WI38 (cell line): Measurements from ENCODE around the gene LTC4S.
A peak's percentile ranks its signal among the peaks of the same experiment; 100 is the strongest.

Experiments used
- H3K4me3 ChIP-seq: 2 replicates; pipeline ENCODE4 v1.5.1; 2011; ENCODE audit warnings: low read depth, mild to moderate bottlenecking, control low read depth, low read length
- TF ChIP-seq, protein P1 (sequence below): IDR thresholded peaks from 2 replicates; pipeline ENCODE4 v1.5.1; 2012; ENCODE audit warnings: low read depth, mild to moderate bottlenecking, control low read depth, low read length

The LTC4S gene

DNA sequence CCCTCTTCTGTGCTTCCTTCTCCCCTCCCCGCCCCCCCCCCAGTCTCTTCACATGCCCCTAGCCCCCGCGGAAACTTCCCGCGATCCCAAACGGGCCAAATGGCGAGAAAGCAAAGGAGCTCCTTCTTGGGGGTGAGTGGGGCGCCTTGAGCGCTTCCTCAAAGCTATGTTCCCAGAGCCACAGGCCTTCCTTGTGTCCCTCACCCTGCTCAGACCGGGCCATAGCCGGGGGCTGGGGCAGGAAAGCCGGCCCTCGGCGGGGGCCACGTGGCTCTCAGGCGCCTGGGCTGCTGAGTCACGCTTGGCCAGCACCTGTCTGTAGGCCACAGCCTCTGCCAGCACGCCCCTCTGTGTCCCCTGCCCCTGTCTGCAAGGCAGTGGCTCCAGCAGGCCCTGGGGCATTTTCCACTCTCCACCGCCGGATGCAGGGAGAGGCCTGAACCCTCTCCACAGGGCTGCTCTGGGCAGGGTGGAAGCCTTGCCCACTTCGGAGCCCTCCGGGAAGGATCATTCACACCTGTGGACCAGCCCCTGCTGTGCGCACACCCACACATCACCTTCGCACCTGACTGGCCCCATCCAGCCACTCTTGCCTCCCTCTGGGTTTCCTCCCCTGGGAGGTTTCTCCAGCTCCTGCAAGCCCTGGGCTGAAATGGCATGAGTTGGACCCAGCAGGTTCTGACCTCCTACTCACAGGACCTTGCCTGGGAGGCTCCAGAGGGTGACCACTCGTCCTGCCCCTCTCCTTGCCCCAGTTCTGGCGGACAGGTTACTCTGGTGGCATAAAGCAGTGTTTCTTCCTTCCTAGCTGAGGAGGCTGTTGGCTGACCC is 25.7 kb downstream of the LTC4S start:
- no peak overlapping the region for H3K4me3 ChIP-seq
- TF ChIP-seq, protein P1, sequence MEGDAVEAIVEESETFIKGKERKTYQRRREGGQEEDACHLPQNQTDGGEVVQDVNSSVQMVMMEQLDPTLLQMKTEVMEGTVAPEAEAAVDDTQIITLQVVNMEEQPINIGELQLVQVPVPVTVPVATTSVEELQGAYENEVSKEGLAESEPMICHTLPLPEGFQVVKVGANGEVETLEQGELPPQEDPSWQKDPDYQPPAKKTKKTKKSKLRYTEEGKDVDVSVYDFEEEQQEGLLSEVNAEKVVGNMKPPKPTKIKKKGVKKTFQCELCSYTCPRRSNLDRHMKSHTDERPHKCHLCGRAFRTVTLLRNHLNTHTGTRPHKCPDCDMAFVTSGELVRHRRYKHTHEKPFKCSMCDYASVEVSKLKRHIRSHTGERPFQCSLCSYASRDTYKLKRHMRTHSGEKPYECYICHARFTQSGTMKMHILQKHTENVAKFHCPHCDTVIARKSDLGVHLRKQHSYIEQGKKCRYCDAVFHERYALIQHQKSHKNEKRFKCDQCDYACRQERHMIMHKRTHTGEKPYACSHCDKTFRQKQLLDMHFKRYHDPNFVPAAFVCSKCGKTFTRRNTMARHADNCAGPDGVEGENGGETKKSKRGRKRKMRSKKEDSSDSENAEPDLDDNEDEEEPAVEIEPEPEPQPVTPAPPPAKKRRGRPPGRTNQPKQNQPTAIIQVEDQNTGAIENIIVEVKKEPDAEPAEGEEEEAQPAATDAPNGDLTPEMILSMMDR, result no peak

DNA sequence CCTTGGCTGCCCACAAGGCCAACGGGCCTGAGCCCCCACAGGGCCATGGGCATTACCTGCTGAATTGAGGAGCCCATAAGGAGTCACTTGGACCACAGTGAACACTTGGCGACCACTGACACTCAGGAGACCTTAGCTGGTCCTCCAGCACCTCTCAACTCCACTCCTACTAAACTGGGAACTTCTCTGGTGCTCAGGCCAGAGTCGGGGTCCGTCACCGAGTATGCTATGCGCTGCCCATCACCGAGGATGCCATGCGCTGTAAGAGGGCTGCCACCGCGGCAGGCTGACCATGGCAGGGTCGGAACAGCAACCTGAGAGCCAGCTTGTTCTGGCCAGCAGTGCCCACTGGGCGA is 26.3 kb downstream of the LTC4S start:
- H3K4me3 ChIP-seq, result peak overlapping the region; percentile 98
- TF ChIP-seq, protein P1, result no peak

DNA sequence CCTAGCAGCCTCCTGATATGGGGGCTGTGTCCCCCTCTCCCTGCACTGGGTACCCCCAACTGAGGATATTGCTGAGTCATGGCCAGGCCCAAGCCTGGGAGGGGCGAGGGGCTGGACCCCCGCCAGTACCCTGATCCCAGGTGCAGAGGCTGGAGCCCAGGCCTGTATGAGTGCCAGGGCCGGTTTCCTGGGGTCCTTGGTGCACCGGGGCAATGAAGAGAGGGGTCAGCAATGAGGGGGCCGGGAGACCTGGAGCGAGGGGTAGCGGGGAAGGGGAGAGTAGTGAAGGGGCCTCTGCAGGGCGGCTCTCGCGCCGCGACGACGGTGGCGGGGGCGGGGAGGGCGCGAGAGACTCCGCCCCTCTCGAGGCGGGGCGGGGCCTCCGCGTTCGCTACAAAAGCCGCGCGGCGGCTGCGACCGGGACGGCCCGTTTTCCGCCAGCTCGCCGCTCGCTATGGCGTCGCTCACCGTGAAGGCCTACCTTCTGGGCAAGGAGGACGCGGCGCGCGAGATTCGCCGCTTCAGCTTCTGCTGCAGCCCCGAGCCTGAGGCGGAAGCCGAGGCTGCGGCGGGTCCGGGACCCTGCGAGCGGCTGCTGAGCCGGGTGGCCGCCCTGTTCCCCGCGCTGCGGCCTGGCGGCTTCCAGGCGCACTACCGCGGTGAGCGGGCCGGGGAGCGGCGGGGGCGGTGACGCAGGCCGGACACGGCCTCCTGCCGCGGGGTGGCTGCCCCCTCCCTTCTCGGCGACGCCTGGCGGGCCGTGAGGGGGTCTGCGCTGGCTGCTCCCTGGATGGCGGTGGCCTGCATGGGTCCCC is 26.9 kb downstream of the LTC4S start, which contains the start of gene SQSTM1:
TSS of gene SQSTM1 (plus strand) at position 423 of the 815 bp plus-strand sequence. CDS start at position 455, 32 bp downstream.
- TF ChIP-seq, protein P1, result no peak
- H3K4me3 ChIP-seq, result peak within 1 kb of the TSS; percentile 98

DNA sequence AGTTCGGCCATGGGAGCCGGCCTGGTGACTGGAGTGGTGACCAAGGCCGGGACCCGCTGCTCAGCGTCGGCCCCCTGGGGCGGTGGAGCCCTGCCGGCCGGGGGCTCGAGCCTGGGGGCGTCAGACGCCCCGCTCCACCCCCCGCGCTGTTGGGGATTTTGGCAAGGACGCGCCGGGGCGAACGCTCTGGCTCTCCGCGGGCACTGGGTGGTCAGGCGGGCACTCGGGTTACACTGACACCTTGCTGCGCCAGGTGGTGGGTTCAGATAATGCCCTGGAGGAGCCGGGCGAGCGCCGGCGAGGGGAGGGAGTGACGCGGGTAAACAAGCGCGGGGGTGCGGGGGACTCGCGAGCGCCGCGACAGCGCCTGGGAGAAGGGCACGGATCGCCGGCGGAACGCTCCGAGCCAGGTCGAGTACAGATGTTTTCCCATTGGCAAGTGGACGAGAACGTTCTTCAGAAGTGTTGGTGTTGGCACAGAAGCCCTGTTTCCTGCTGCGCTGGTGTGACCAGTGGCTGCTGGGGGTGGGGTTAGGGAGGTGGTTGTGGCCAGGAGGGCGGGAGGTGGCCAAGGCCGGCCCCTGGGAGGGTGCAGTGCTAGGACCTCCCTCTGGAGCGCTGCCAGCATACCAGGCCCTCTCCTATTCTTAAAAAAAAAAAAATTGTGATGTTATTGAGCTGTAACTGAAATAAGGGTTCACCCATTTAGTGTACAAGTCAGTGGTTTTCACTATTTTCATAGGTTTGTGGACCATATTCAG is 27.7 kb downstream of the LTC4S start:
- H3K4me3 ChIP-seq, result peak overlapping the region; percentile 98
- TF ChIP-seq, protein P1, result no peak

DNA sequence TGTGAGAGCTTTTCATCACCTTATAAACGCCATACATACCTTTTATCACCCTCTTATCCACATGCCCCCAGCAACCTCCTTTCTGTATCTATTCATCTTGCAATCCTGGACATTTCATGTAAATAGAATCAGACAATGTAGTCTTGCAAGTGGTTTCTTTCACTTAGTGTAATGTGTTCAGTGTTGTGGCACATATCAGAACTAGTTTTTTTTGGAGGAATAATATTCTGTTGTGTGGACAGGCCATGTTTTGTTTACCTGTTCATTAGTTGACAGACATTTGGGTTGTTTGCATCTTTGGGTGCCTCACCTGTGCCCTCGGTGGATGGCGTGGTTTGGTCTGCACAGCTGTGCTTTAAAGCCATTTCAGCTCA is 28.3 kb downstream of the LTC4S start:
- peak overlapping the region; percentile 98 for H3K4me3 ChIP-seq
- TF ChIP-seq, protein P1, result no peak

DNA sequence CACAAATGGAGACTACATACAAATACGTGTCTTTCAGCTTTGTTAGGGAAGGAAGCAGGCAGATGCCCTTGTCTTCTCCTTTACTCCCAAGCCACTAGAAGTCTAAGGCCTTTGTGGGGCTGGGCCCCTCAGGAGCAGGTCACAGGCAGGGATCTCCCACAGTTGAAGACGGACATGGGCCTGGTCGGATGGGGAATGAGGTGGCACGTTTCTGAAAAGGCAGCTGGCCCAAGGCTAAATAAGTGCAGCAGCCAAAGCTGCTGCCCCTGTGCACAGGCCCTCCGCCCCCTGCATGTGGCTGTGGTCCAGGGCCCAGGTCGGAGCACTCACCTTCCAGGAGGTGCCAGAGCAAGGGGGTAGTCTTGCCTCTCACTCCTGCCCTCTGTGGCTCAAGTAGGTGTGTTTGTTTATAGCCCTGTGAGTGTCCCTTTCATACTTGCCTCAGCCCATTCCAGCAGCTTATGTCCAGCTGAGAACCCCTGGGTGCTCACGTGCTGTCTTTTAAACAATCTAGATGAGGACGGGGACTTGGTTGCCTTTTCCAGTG is 28.7 kb downstream of the LTC4S start:
- peak overlapping the region; percentile 98 for H3K4me3 ChIP-seq

More for the DNA sequence above, 28.7 kb downstream of the LTC4S start:
- TF ChIP-seq, protein P1, result no peak
